Right lobe of liver (tissue), 6 donors: Measurements from ENCODE around the gene SLC16A12. TPM values are rescaled to one million over a fixed set of nuclear protein-coding genes. Genes with fewer than 3 reads are reported as not detected.

Experiments
- ATAC-seq, 4 donors: fragments of 200-7000 bp; cut with Tn5 transposase; one replicate each; pipeline ENCODE4 v1.9.1; 2020; ENCODE audit warnings: mild to moderate bottlenecking in 4 of 4, moderate library complexity in 4 of 4
- DNase-seq, 3 donors: peaks; one replicate each; pipeline ENCODE4 v3.0.0-alpha.2; 2020
- H3K27ac ChIP-seq, 3 donors: fragments of 200-600 bp; one replicate each; pipeline ENCODE4 v1.8.0; 2022
- H3K27me3 ChIP-seq, 2 donors: fragments of 200-600 bp; one replicate each; pipeline ENCODE4 v1.8.0; 2022
- H3K36me3 ChIP-seq, 4 donors: fragments of 200-600 bp; sonication (generic) in 1 of 4; one replicate each; pipeline versions ENCODE4 v1.5.1 to v1.8.0; 2017 to 2022; ENCODE audit warnings: control low read depth in 1 of 4
- H3K4me1 ChIP-seq, 4 donors: fragments of 200-600 bp; sonication (generic) in 1 of 4; one replicate each; pipeline versions ENCODE4 v1.5.1 to v1.8.0; 2017 to 2022; ENCODE audit warnings: control low read depth in 1 of 4
- H3K4me3 ChIP-seq, 3 donors: fragments of 200-600 bp; one replicate each; pipeline ENCODE4 v1.8.0; 2022
- H3K9me3 ChIP-seq, 4 donors: fragments of 200-600 bp; sonication (generic) in 1 of 4; one replicate each; pipeline versions ENCODE4 v1.5.1 to v1.8.0; 2017 to 2022; ENCODE audit warnings: control low read depth in 1 of 4
- POLR2A ChIP-seq: fragments of 450-650 bp; IDR thresholded peaks from one replicate; pipeline ENCODE4 v1.6.1; 2017; ENCODE audit warnings: antibody characterized with exemption, mild to moderate bottlenecking
- WGBS: methylation state at CpG from one replicate; pipeline ENCODE4 v1.1.6; 2018; ENCODE audit warnings: low coverage, low lambda C conversion rate; ENCODE audit not compliant: insufficient coverage; ENCODE audit errors: missing lambda C conversion rate; 5-methylcytosine and 5-hydroxymethylcytosine counted together
- intact Hi-C, 2 donors: fragments of 100-400 bp; cut with DNase I; formaldehyde crosslinking; loops; one replicate each; pipeline versions ENCODE4 v1.11.2 to v1.14.1; 2022
- total RNA-seq, 6 experiments: library from RNA; depleted of rRNA in 2 of 6; stranded (reverse); fragments of >200 nt in 2 of 6; fragmentation: NEBNext Ultra II Directional in 3 of 6; extraction: Animal tissue kit (Norgen Biotek cat#: 25700) in 3 of 6; gene quantifications; one replicate each; pipeline versions ENCODE4 v1.1.0 to v1.2.4, GENCODE V29; 2016 to 2023
- TF ChIP-seq, protein P1 (sequence below), 4 donors: fragments of 200-600 bp in 3 of 4; fragments of 450-650 bp in 1 of 4; IDR thresholded peaks; one replicate each; pipeline versions ENCODE4 v1.5.1 to v1.8.0; 2016 to 2022; ENCODE audit warnings: antibody characterized with exemption in 4 of 4, mild to moderate bottlenecking in 2 of 4
- donor health status: DM: no; HTN: yes; CAD: no.
- donor health status: DM: no; HTN: no; CAD: no.
- donor health status: DM: no; HTN: no; CAD: no.
- donor health status: DM: no; HTN: yes; CAD: no.
- donor health status: DM: no; HTN: yes; CAD: no.

SLC16A12 gene
- total RNA-seq, 6 experiments from 2014 or later: 0.20 to 6.1 (median 0.80) TPM

DNA sequence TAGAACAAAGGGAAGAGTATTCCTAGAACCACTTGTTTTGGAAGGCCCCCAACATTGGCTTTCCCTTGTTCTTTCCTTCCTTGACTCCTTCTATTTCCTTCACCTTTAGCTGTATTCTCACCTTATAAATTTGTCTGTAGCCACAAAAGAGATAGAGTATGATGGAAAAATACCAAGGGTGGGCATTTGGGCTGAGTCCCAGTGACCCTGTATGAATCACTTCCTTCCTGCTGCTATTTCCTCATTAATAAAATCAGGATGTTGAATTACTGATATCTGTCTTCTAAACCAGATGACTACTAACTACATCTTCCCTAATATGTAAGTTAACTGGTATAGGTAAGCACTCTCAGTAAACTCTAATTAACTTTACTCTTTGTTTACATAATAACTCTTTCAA lies 65.9 kb downstream of the SLC16A12 start:
- H3K27me3 ChIP-seq: no peaks in the 10 kb centered on the region
- TF ChIP-seq POLR2A: no peak
- TF ChIP-seq, protein P1, sequence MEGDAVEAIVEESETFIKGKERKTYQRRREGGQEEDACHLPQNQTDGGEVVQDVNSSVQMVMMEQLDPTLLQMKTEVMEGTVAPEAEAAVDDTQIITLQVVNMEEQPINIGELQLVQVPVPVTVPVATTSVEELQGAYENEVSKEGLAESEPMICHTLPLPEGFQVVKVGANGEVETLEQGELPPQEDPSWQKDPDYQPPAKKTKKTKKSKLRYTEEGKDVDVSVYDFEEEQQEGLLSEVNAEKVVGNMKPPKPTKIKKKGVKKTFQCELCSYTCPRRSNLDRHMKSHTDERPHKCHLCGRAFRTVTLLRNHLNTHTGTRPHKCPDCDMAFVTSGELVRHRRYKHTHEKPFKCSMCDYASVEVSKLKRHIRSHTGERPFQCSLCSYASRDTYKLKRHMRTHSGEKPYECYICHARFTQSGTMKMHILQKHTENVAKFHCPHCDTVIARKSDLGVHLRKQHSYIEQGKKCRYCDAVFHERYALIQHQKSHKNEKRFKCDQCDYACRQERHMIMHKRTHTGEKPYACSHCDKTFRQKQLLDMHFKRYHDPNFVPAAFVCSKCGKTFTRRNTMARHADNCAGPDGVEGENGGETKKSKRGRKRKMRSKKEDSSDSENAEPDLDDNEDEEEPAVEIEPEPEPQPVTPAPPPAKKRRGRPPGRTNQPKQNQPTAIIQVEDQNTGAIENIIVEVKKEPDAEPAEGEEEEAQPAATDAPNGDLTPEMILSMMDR (IDR thresholded peaks at IDR 0.05): no peak
- no peak overlapping the region for H3K4me3 ChIP-seq
- H3K9me3 ChIP-seq: no peaks in the 10 kb centered on the region
- no peaks in the 10 kb centered on the region for H3K36me3 ChIP-seq
- DNase-seq (no peak), ATAC-seq (no peak)
- peaks cover 0 to 35% (median 14%) of the 10 kb centered on the region in 4 donors for H3K4me1 ChIP-seq
- intact Hi-C loops: loop anchor here in 1 of 2 donors (10.0 kb wide), 1 partner anchor 85 kb away; no protein-coding TSS in a partner anchor
- no peak overlapping the region for H3K27ac ChIP-seq

DNA sequence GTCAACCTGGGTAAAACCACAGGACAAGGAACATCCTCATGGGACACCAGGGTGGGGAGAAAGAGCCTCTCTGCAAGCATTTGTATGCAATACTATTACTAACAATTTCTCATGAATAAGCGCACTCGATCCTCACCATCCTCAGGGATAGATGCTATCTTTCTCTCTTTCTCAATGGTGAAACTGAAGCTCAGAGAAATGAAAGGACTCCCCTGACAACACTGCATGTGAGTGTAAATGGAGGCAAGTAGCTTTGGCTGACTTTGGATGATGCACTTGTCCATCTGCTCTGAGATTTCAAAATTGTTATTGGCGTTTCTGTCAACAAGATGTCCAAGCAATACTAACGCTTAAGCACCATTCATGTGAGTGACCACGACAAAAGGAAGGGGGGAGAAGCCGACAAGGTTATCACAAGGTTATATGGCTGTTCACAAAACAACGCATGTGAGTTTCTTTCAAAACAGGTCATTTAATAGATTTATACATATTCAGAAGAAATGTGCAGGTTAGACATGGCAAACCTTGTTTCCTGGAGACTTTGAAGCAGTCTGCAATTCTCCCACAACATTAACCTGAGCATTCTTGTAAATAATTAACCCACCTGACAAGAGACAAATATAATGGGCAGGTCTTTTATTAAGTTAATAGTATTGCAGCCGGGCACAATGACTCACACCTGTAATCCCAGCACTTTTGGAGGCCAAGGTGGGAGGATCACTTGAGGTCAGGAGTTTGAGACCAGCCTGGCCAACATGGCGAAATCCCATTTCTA lies 67.0 kb downstream of the SLC16A12 start:
- no peaks in the 10 kb centered on the region for H3K27me3 ChIP-seq
- WGBS: 46% methylated on average over 9 of the region's 9 CpGs
- H3K4me1 ChIP-seq: peaks cover 0 to 24% (median 9%) of the 10 kb centered on the region in 4 donors
- peak; percentile 57 to 82 (median 65) for ATAC-seq
- no peak for DNase-seq
- no peaks in the 10 kb centered on the region for H3K36me3 ChIP-seq
- intact Hi-C loops: loop anchor here in 1 of 2 donors (10.0 kb wide), 1 partner anchor 86 kb away; no protein-coding TSS in a partner anchor
- peak overlapping the region in 2 of 3 donors; percentile 20 to 31 for H3K27ac ChIP-seq
- no peaks in the 10 kb centered on the region for H3K9me3 ChIP-seq
- H3K4me3 ChIP-seq: no peak overlapping the region
- TF ChIP-seq POLR2A: no peak
- TF ChIP-seq, protein P1 (IDR thresholded peaks at IDR 0.05): no peak

DNA sequence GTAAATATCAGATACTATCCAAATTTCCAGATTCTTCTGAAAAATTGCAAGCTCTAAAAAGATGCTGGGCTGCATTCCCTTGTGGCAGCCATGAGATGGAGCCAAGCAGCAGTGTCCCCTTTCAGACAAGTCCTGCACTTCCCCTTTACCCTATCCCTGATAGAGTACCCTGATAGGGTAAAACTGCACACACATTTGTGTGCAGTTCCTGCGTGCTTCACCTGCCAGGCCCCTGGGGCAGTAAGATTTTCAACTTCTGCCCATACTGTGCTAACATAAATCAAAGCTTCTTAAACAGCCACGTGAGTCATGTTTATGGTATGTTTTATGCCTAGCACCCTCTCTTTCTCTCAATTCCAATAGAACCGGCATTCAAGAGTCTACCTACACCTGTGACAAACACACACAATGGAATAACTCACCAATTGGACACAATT lies 68.8 kb downstream of the SLC16A12 start:
- H3K4me3 ChIP-seq: no peak overlapping the region
- intact Hi-C loops: loop anchor here in 1 of 2 donors (10.0 kb wide), 1 partner anchor 88 kb away; no protein-coding TSS in a partner anchor
- H3K27ac ChIP-seq: peak overlapping the region in 1 of 3 donors; percentile 18
- H3K27me3 ChIP-seq: no peaks in the 10 kb centered on the region
- ATAC-seq (peak; percentile 83 to 93 (median 86)), DNase-seq (peak in 1 of 3 donors; percentile 53)
- WGBS: 29% methylated on average over 3 of the region's 3 CpGs
- H3K4me1 ChIP-seq: peaks cover 0 to 20% (median 7%) of the 10 kb centered on the region in 4 donors
- no peaks in the 10 kb centered on the region for H3K9me3 ChIP-seq
- no peak for TF ChIP-seq POLR2A
- TF ChIP-seq, protein P1 (IDR thresholded peaks at IDR 0.05): peak; percentile 60 to 74 (median 72)
- H3K36me3 ChIP-seq: no peaks in the 10 kb centered on the region

DNA sequence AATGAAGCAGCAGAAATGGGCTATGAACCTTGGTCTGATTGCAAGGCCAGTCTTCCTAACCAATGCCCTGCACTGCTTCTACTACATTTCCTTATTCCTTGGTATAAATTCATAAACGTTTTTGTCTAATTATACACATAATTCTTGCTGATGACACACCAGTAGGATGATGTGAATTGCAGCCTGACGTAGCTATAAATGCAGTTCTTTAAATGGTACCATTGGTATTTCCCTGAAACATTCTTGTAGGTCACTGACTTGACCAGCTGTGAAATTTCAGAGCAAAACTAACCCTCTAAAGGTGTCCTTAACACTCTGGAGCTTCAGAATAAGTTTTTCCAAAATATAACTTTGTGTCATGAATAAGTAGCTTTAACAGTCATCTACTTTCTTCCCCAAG lies 70.2 kb downstream of the SLC16A12 start:
- no peak overlapping the region for H3K27ac ChIP-seq
- TF ChIP-seq, protein P1 (IDR thresholded peaks at IDR 0.05): no peak
- no peak for TF ChIP-seq POLR2A
- H3K9me3 ChIP-seq: no peaks in the 10 kb centered on the region
- no peaks in the 10 kb centered on the region for H3K27me3 ChIP-seq
- no peaks in the 10 kb centered on the region for H3K36me3 ChIP-seq
- ATAC-seq (no peak), DNase-seq (no peak)
- 36% methylated on average over 2 of the region's 2 CpGs for WGBS
- H3K4me1 ChIP-seq: peaks cover 0 to 12% (median 2%) of the 10 kb centered on the region in 4 donors
- intact Hi-C loops: loop anchor here in 1 of 2 donors (10.0 kb wide), 1 partner anchor 90 kb away; no protein-coding TSS in a partner anchor
- no peak overlapping the region for H3K4me3 ChIP-seq
